Uterus (tissue), 2 donors: ENCODE data around the gene GRIK1.

Experiments
- POLR2A ChIP-seq, 2 donors: fragments of 450-650 bp; IDR thresholded peaks; one replicate each; pipeline ENCODE4 v1.6.1; 2016; ENCODE audit warnings: antibody characterized with exemption in 2 of 2, mild to moderate bottlenecking in 1 of 2, moderate library complexity in 1 of 2
- TF ChIP-seq, protein P1 (sequence below), 4 experiments: fragments of 200-600 bp in 2 of 4; fragments of 450-650 bp in 2 of 4; sonication (generic) in 2 of 4; IDR thresholded peaks; one replicate each; pipeline ENCODE4 v1.5.1; 2016 to 2019; ENCODE audit warnings: antibody characterized with exemption in 4 of 4, mild to moderate bottlenecking in 2 of 4, moderate library complexity in 1 of 4

DNA sequence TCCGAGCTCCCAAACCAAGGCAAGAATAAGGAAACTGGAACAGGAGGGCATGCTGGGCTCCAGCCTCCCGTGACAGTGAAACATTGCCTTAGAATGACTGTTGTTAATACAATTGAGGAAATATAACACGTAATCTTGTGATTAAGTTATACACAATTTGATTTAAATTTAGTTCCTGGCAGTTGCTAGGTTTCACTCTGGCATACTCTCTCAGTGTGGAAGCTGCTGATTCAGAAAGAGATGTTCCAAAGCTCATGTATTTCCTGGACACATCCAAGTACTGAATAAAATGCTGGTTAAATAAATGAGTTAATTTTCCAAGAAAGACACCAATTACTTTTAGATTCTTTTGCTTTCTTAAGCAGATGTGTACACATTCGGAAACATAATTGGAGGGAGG is 176.1 kb downstream of the GRIK1 start:
- TF ChIP-seq, protein P1, sequence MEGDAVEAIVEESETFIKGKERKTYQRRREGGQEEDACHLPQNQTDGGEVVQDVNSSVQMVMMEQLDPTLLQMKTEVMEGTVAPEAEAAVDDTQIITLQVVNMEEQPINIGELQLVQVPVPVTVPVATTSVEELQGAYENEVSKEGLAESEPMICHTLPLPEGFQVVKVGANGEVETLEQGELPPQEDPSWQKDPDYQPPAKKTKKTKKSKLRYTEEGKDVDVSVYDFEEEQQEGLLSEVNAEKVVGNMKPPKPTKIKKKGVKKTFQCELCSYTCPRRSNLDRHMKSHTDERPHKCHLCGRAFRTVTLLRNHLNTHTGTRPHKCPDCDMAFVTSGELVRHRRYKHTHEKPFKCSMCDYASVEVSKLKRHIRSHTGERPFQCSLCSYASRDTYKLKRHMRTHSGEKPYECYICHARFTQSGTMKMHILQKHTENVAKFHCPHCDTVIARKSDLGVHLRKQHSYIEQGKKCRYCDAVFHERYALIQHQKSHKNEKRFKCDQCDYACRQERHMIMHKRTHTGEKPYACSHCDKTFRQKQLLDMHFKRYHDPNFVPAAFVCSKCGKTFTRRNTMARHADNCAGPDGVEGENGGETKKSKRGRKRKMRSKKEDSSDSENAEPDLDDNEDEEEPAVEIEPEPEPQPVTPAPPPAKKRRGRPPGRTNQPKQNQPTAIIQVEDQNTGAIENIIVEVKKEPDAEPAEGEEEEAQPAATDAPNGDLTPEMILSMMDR (IDR thresholded peaks at IDR 0.05): no peak
- TF ChIP-seq POLR2A (IDR thresholded peaks at IDR 0.05): no peak
